H1 (cell line): ENCODE results near the gene SLC9A3. TPM values are rescaled to one million over a fixed set of nuclear protein-coding genes. Genes with fewer than 3 reads are reported as not detected.

ENCODE experiments used
- CTCF ChIA-PET: fragments of 300-600 bp; sonication (Branson Sonifier 250); formaldehyde crosslinking; loops from one replicate; lab custom pipeline; 2021; ENCODE audit not compliant: partially characterized antibody; lab: Charles Lee
- POLR2A ChIA-PET: fragments of 300-600 bp; sonication (Branson Sonifier 250); formaldehyde crosslinking; loops from one replicate; lab custom pipeline; 2021; ENCODE audit warnings: inconsistent platforms; ENCODE audit not compliant: partially characterized antibody; lab: Charles Lee
- DNase-seq, 2 experiments: peaks; one replicate each; pipeline versions ENCODE4 v3.0.0 to v3.0.0-alpha.2; 2010 to 2022; ENCODE audit warnings: low spot score in 2 of 2, low read depth in 1 of 2, mixed read lengths in 1 of 2
- FAIRE-seq: peaks from 2 replicates; lab custom pipeline; 2011; peaks lifted over from hg19 to GRCh38; lab: Jason Lieb, UNC
- H2AFZ ChIP-seq: 2 replicates; pipeline ENCODE4 v1.8.1; 2012; ENCODE audit warnings: low read length, inconsistent platforms
- H2AK5ac ChIP-seq: 2 replicates; pipeline ENCODE4 v1.6.1; 2013; ENCODE audit warnings: low read depth, low read length
- H2BK120ac ChIP-seq: replicated peaks from 2 replicates; pipeline ENCODE3; 2013; ENCODE audit warnings: low read depth, low read length, inconsistent platforms
- H2BK12ac ChIP-seq: 2 replicates; pipeline ENCODE4 v1.6.1; 2013; ENCODE audit warnings: low read depth, low read length
- H2BK15ac ChIP-seq: 2 replicates; pipeline ENCODE4 v1.6.1; 2013; ENCODE audit warnings: low read length
- H2BK20ac ChIP-seq: 2 replicates; pipeline ENCODE4 v1.6.1; 2013; ENCODE audit warnings: low read length
- H2BK5ac ChIP-seq: 2 replicates; pipeline ENCODE4 v1.6.1; 2013; ENCODE audit warnings: low read depth, low read length
- H3K14ac ChIP-seq: 2 replicates; pipeline ENCODE4 v1.6.1; 2013; ENCODE audit warnings: inconsistent platforms; ENCODE audit not compliant: insufficient read length
- H3K18ac ChIP-seq: 2 replicates; pipeline ENCODE4 v1.6.1; 2013; ENCODE audit warnings: low read length; ENCODE audit errors: extremely low read depth
- H3K23ac ChIP-seq: 2 replicates; pipeline ENCODE4 v1.6.1; 2013; ENCODE audit warnings: inconsistent platforms; ENCODE audit not compliant: insufficient read length
- H3K23me2 ChIP-seq: 2 replicates; pipeline ENCODE4 v1.6.1; 2013; ENCODE audit warnings: low read depth, low read length
- H3K27ac ChIP-seq: 2 replicates; pipeline ENCODE4 v1.6.1; 2011; ENCODE audit warnings: low read depth, low read length, inconsistent platforms
- H3K27me3 ChIP-seq, 4 experiments: replicated peaks in 1 of 4; 1 replicate in 1 of 4; 2 replicates in 3 of 4; pipeline versions ENCODE4 v1.6.1 to v1.8.1; 2011 to 2013; ENCODE audit warnings: low read length in 3 of 4, mild to moderate bottlenecking in 3 of 4, inconsistent platforms in 2 of 4, mixed read lengths in 2 of 4, moderate library complexity in 1 of 4; ENCODE audit not compliant: control insufficient read depth in 3 of 4, insufficient read depth in 3 of 4; ENCODE audit errors: extremely low read depth in 1 of 4
- H3K36me3 ChIP-seq, 4 experiments: 2 replicates each; pipeline versions ENCODE4 v1.6.1 to v1.8.1; 2011 to 2013; ENCODE audit warnings: mild to moderate bottlenecking in 4 of 4, low read length in 3 of 4, moderate library complexity in 2 of 4, control low read depth in 1 of 4, inconsistent platforms in 1 of 4; ENCODE audit not compliant: insufficient read depth in 4 of 4, control insufficient read depth in 2 of 4
- H3K4ac ChIP-seq: replicated peaks from 2 replicates; pipeline ENCODE3; 2013; ENCODE audit warnings: low read length, low read depth, mixed read lengths, inconsistent platforms; ENCODE audit not compliant: insufficient read length
- H3K4me1 ChIP-seq, 4 experiments: replicated peaks in 1 of 4; 1 replicate in 1 of 4; 2 replicates in 3 of 4; pipeline versions ENCODE4 v1.6.1 to v1.8.1; 2011 to 2013; ENCODE audit warnings: low read length in 3 of 4, inconsistent platforms in 2 of 4, mixed read lengths in 1 of 4; ENCODE audit not compliant: insufficient read depth in 4 of 4, control insufficient read depth in 3 of 4
- H3K4me2 ChIP-seq, 2 experiments: 2 replicates each; pipeline versions ENCODE4 v1.6.1 to v1.8.1; 2011 to 2013; ENCODE audit warnings: low read depth in 2 of 2, low read length in 2 of 2, control low read depth in 1 of 2, inconsistent platforms in 1 of 2, mild to moderate bottlenecking in 1 of 2; ENCODE audit not compliant: insufficient read depth in 1 of 2
- H3K4me3 ChIP-seq, 4 experiments: fragments of 200-600, 300-600 bp in 1 of 4; sonication (generic), shearing (Covaris generic), sonication (Bioruptor Twin) in 1 of 4; 2 replicates each; pipeline versions ENCODE4 v1.5.1 to v1.8.1; 2011 to 2016; ENCODE audit warnings: low read length in 4 of 4, low read depth in 3 of 4, control low read depth in 2 of 4, inconsistent platforms in 2 of 4, mild to moderate bottlenecking in 2 of 4, mixed read lengths in 1 of 4, moderate library complexity in 1 of 4; ENCODE audit not compliant: insufficient read depth in 2 of 4; ENCODE audit errors: extremely low read depth in 1 of 4
- H3K56ac ChIP-seq: replicated peaks from 2 replicates; pipeline ENCODE3; 2013; ENCODE audit warnings: low read depth, mild to moderate bottlenecking, mixed read lengths, low read length, inconsistent platforms; ENCODE audit not compliant: insufficient read length
- H3K79me1 ChIP-seq: 2 replicates; pipeline ENCODE4 v1.6.1; 2013; ENCODE audit warnings: low read depth, low read length, control low read depth
- H3K79me2 ChIP-seq, 2 experiments: 2 replicates each; pipeline versions ENCODE4 v1.6.1 to v1.8.1; 2012 to 2013; ENCODE audit warnings: low read length in 2 of 2, mild to moderate bottlenecking in 2 of 2, inconsistent platforms in 1 of 2; ENCODE audit not compliant: insufficient read depth in 2 of 2, control insufficient read depth in 1 of 2
- H3K9ac ChIP-seq, 4 experiments: replicated peaks in 1 of 4; 1 replicate in 1 of 4; 2 replicates in 3 of 4; pipeline versions ENCODE4 v1.6.1 to v1.8.1; 2011 to 2013; ENCODE audit warnings: low read depth in 3 of 4, low read length in 3 of 4, control low read depth in 2 of 4, mild to moderate bottlenecking in 2 of 4, moderate library complexity in 2 of 4, inconsistent platforms in 1 of 4; ENCODE audit errors: extremely low read depth in 1 of 4
- H3K9me3 ChIP-seq, 2 experiments: 2 replicates each; pipeline versions ENCODE4 v1.6.1 to v1.8.1; 2012 to 2013; ENCODE audit warnings: mild to moderate bottlenecking in 2 of 2, moderate library complexity in 2 of 2, control low read depth in 1 of 2, inconsistent platforms in 1 of 2, low read depth in 1 of 2, low read length in 1 of 2, mixed read lengths in 1 of 2; ENCODE audit not compliant: insufficient read depth in 2 of 2
- H4K20me1 ChIP-seq, 2 experiments: replicated peaks in 1 of 2; 2 replicates each; pipeline versions ENCODE3 to v1.8.1; 2011 to 2013; ENCODE audit warnings: inconsistent platforms in 2 of 2, low read length in 2 of 2, mild to moderate bottlenecking in 1 of 2; ENCODE audit not compliant: insufficient read depth in 2 of 2, control insufficient read depth in 1 of 2
- H4K5ac ChIP-seq: 2 replicates; pipeline ENCODE4 v1.6.1; 2013; ENCODE audit warnings: low read length, low read depth, mixed read lengths, inconsistent platforms; ENCODE audit not compliant: insufficient read length
- H4K8ac ChIP-seq: 2 replicates; pipeline ENCODE4 v1.8.0; 2013; ENCODE audit warnings: mild to moderate bottlenecking, moderate library complexity, low read length, inconsistent platforms; ENCODE audit not compliant: insufficient read depth; ENCODE audit errors: extremely low read depth
- H4K91ac ChIP-seq: replicated peaks from 2 replicates; pipeline ENCODE3; 2013; ENCODE audit warnings: low read length, mixed read lengths, inconsistent platforms; ENCODE audit not compliant: insufficient read length
- ATF2 ChIP-seq: IDR thresholded peaks from 2 replicates; pipeline ENCODE4 v1.6.1; 2012; ENCODE audit warnings: low read length, inconsistent platforms
- CHD2 ChIP-seq: IDR thresholded peaks from 2 replicates; pipeline ENCODE4 v1.6.1; 2012; ENCODE audit warnings: low read length, improper control_type of control experiment
- GTF2F1 ChIP-seq: IDR thresholded peaks from 2 replicates; pipeline ENCODE4 v1.6.1; 2012; ENCODE audit warnings: low read depth, low read length, improper control_type of control experiment, borderline replicate concordance
- JUN ChIP-seq: IDR thresholded peaks from 2 replicates; pipeline ENCODE4 v1.6.1; 2011; ENCODE audit warnings: low read depth, mild to moderate bottlenecking, improper control_type of control experiment, low read length
- SIRT6 ChIP-seq: IDR thresholded peaks from one replicate; pipeline ENCODE4 v1.7.1; 2012; ENCODE audit warnings: low read length, inconsistent platforms
- TAF1 ChIP-seq: IDR thresholded peaks from 2 replicates; pipeline ENCODE4 v1.6.1; 2011; ENCODE audit warnings: mild to moderate bottlenecking, low read depth, low read length
- TCF12 ChIP-seq: IDR thresholded peaks from 2 replicates; pipeline ENCODE4 v1.6.1; 2011; ENCODE audit warnings: low read depth, mild to moderate bottlenecking, low read length
- WGBS, 2 experiments: shearing (Covaris generic) in 1 of 2; methylation state at CpG; one replicate each; pipeline versions ENCODE4 v1.1.6 to v1.1.7; 2013 to 2015; ENCODE audit warnings: low lambda C conversion rate in 2 of 2, mixed read lengths in 2 of 2, inconsistent platforms in 1 of 2, low coverage in 1 of 2, missing lambda C conversion rate in 1 of 2; ENCODE audit not compliant: insufficient replicate concordance in 2 of 2, insufficient coverage in 1 of 2, insufficient read length in 1 of 2; ENCODE audit errors: extremely low coverage in 1 of 2, missing lambda C conversion rate in 1 of 2; 5-methylcytosine and 5-hydroxymethylcytosine counted together
- polyA plus RNA-seq, 7 experiments: library from polyadenylated mRNA; depleted of rRNA in 3 of 7; stranded (reverse) in 5 of 7; unstranded in 2 of 7; fragments of >200 nt in 5 of 7; fragments of 200-250 nt in 2 of 7; gene quantifications; 1 replicate in 5 of 7; 2 replicates in 1 of 7; 4 replicates in 1 of 7; pipeline versions ENCODE4 v1.2.1 to v1.2.3, GENCODE V29; 2011 to 2013; ENCODE audit warnings: missing spikeins in 2 of 7, mixed read lengths in 2 of 7
- total RNA-seq: library from RNA; stranded (reverse); fragmentation: NEBNext Ultra II Directional; extraction: Animal tissue kit (Norgen Biotek cat#: 25700); gene quantifications from 2 replicates; pipeline ENCODE4 v1.2.1, GENCODE V29; 2021

SLC9A3 gene
- total and polyA plus RNA-seq, 2 of the 8 experiments (the other 6 are each of a cell fraction or from before 2014, with no cell fraction given), result 0.95 to 1.0 TPM

DNA sequence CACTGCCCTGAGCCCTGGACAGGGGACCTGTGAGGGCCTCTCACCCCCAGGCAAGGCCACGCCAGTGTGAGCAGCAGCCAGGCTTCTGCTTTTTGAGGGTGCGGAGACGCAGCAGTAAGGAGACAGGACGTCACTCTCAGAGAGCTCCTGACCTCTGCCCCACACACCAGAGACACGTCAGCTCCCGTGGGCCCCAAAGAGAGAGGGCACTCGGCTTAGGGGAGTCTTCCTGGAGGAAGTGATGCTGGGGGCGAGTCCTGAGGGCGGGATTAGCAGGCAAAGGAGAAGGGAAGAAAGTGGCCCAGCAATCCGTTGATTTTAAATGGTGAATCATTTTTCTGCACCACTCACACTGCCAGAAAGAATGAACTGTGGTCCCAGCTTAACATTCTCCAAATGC, 24.0 kb upstream of the SLC9A3 start:
- no peak overlapping the region for H2BK15ac ChIP-seq
- CTCF ChIA-PET, result no interaction called here
- no peaks in the 10 kb centered on the region for H3K4me1 ChIP-seq
- no peak overlapping the region for H3K9ac ChIP-seq
- peaks cover 2% of the 10 kb centered on the region; the same call in 1 of the 2 replicates for H3K23me2 ChIP-seq
- H4K8ac ChIP-seq, result no peak overlapping the region
- H3K27ac ChIP-seq, result no peak overlapping the region
- H4K91ac ChIP-seq, result no peak overlapping the region
- H3K14ac ChIP-seq, result no peak overlapping the region
- no peak overlapping the region for H3K56ac ChIP-seq
- H2BK20ac ChIP-seq, result no peak overlapping the region
- no peaks in the 10 kb centered on the region for H3K79me1 ChIP-seq
- no peak for DNase-seq
- no peaks in the 10 kb centered on the region for H3K79me2 ChIP-seq
- peaks cover 0 to 6% (median 2%) of the 10 kb centered on the region in 4 experiments; a peak in 3 of 7 replicates for H3K27me3 ChIP-seq
- H2BK5ac ChIP-seq, result no peak overlapping the region
- no peak overlapping the region for H3K23ac ChIP-seq
- H2AK5ac ChIP-seq, result no peak overlapping the region
- no peak overlapping the region for H3K4ac ChIP-seq
- H4K20me1 ChIP-seq, result no peaks in the 10 kb centered on the region
- no peaks in the 10 kb centered on the region for H3K9me3 ChIP-seq
- FAIRE-seq, result no peak
- no peak overlapping the region for H2BK12ac ChIP-seq
- TF ChIP-seq ATF2 (no peak), CHD2 (no peak), JUN (no peak), TAF1 (no peak), GTF2F1 (no peak), SIRT6 (no peak), TCF12 (no peak)
- no peak overlapping the region for H3K4me2 ChIP-seq
- H2BK120ac ChIP-seq, result no peak overlapping the region
- POLR2A ChIA-PET, result interaction anchor here (1.4 kb wide), 1 partner anchor 25 kb away, joined by 3 read pairs; no protein-coding TSS in a partner anchor
- WGBS, 2 experiments, result 75% methylated on average over 10 of the region's 10 CpGs; no CpG with 5 or more reads in 1 of the 2 experiments
- H3K4me3 ChIP-seq, result no peak overlapping the region
- H4K5ac ChIP-seq, result no peak overlapping the region
- H3K18ac ChIP-seq, result no peak overlapping the region
- no peak overlapping the region for H2AFZ ChIP-seq
- H3K36me3 ChIP-seq, result no peaks in the 10 kb centered on the region
